ENCODE results near the gene AANAT. TPM values are rescaled to one million over a fixed set of nuclear protein-coding genes. Genes with fewer than 3 reads are reported as not detected.

AANAT gene
- total RNA-seq, 2 experiments from 2014 or later: not detected

DNA sequence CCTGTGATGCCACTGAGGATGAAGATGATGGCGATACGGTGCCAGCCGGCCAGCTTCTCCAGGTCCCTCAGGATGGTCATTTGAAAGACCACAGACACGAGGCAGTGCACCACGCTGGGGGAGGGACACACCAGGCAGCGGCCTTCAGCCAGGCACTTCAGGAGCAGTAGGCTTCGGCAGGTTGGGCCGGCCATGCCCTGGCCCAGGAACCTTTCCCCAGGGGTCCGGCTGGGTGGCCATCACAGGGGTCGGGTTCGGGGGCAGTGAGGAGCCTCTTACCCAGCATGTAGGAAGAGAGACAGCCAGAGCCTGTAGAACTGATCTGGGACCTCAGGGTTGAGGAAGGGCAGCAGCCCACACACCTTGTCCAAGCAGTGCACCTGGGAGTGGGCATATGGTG, 5.3 kb downstream of the AANAT start:
- CTCF ChIA-PET (ENCODE audit: unreplicated experiment): interaction anchor here (1.5 kb wide), 1 partner anchor 30 kb away, joined by 3 read pairs; no protein-coding TSS in a partner anchor
- Histone ChIP-seq H3K9me3 (ENCODE audit: low read length) (no peaks in the 10 kb centered on the region), H4K20me1 (ENCODE audit: insufficient read depth, low read length) (no peaks in the 10 kb centered on the region), H3K4me3 (ENCODE audit: low read depth, low read length, poor library complexity, severe bottlenecking) (no peak overlapping the region), H3K4me2 (ENCODE audit: low read length) (no peak overlapping the region), H3K79me2 (ENCODE audit: insufficient read depth, low read depth, low read length) (no peaks in the 10 kb centered on the region), H3K4me1 (ENCODE audit: insufficient read depth, low read length, poor library complexity, severe bottlenecking) (peaks cover 13% of the 10 kb centered on the region), H3K27ac (ENCODE audit: low read depth, low read length, poor library complexity, severe bottlenecking) (no peak overlapping the region), H2AFZ (ENCODE audit: low read length) (no peak overlapping the region), H3K36me3 (ENCODE audit: insufficient read depth, low read length) (peaks cover 85% of the 10 kb centered on the region), H3K9me2 (ENCODE audit: insufficient read depth, low read length) (no peaks in the 10 kb centered on the region)
- BruUV-seq (replicated peaks): no TSS peak
- POLR2A ChIA-PET: no interaction called here
- TF ChIP-seq EZH2phosphoT487 (IDR thresholded peaks at IDR 0.05; ENCODE audit: borderline replicate concordance, low read depth, low read length): no peak
- TF ChIP-seq, protein P1, sequence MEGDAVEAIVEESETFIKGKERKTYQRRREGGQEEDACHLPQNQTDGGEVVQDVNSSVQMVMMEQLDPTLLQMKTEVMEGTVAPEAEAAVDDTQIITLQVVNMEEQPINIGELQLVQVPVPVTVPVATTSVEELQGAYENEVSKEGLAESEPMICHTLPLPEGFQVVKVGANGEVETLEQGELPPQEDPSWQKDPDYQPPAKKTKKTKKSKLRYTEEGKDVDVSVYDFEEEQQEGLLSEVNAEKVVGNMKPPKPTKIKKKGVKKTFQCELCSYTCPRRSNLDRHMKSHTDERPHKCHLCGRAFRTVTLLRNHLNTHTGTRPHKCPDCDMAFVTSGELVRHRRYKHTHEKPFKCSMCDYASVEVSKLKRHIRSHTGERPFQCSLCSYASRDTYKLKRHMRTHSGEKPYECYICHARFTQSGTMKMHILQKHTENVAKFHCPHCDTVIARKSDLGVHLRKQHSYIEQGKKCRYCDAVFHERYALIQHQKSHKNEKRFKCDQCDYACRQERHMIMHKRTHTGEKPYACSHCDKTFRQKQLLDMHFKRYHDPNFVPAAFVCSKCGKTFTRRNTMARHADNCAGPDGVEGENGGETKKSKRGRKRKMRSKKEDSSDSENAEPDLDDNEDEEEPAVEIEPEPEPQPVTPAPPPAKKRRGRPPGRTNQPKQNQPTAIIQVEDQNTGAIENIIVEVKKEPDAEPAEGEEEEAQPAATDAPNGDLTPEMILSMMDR (conservative IDR thresholded peaks at IDR 0.05; ENCODE audit: low read length): no peak
- intact Hi-C loops (cut with micrococcal nuclease; ENCODE audit: unreplicated experiment): no loop called here
- DNase-seq (ENCODE audit: low spot score): no peak

DNA sequence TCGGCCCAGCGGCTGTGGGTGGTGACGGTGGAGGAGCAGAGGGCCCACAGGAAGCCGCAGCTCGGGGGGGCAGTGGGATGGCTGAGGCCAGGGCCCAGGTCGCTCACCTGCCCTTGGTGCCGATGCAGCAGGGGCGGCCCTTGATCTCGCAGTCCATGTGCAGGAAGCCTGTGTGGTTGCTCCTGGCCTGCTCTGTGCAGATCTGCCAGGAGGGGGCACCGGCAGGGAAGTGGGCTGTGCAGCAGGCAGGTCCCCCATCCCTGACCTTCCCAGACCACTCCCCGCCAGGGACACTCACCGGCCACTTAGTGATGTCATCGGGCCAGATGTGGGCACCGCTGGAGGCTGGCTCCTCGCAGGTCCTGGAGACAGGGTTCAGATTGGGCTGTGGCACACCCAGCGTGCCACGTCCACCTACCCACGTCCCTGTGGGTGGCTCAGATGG, 6.2 kb downstream of the AANAT start:
- Histone ChIP-seq H3K4me1 (ENCODE audit: insufficient read depth, low read length, poor library complexity, severe bottlenecking) (peaks cover 12% of the 10 kb centered on the region), H3K36me3 (ENCODE audit: insufficient read depth, low read length) (peaks cover 93% of the 10 kb centered on the region), H3K79me2 (ENCODE audit: insufficient read depth, low read depth, low read length) (no peaks in the 10 kb centered on the region), H3K27ac (ENCODE audit: low read depth, low read length, poor library complexity, severe bottlenecking) (no peak overlapping the region), H2AFZ (ENCODE audit: low read length) (no peak overlapping the region), H3K4me2 (ENCODE audit: low read length) (no peak overlapping the region), H4K20me1 (ENCODE audit: insufficient read depth, low read length) (no peaks in the 10 kb centered on the region), H3K9me3 (ENCODE audit: low read length) (no peaks in the 10 kb centered on the region), H3K4me3 (ENCODE audit: low read depth, low read length, poor library complexity, severe bottlenecking) (no peak overlapping the region), H3K9me2 (ENCODE audit: insufficient read depth, low read length) (no peaks in the 10 kb centered on the region)
- CTCF ChIA-PET (ENCODE audit: unreplicated experiment): interaction anchor here (1.5 kb wide), 1 partner anchor 29 kb away, joined by 3 read pairs; no protein-coding TSS in a partner anchor
- intact Hi-C loops (cut with micrococcal nuclease; ENCODE audit: unreplicated experiment): no loop called here
- BruUV-seq (replicated peaks): no TSS peak
- TF ChIP-seq, protein P1 (conservative IDR thresholded peaks at IDR 0.05; ENCODE audit: low read length): peak; percentile 66
- TF ChIP-seq EZH2phosphoT487 (IDR thresholded peaks at IDR 0.05; ENCODE audit: borderline replicate concordance, low read depth, low read length): no peak
- no peak for DNase-seq (ENCODE audit: low spot score)
- POLR2A ChIA-PET: no interaction called here

DNA sequence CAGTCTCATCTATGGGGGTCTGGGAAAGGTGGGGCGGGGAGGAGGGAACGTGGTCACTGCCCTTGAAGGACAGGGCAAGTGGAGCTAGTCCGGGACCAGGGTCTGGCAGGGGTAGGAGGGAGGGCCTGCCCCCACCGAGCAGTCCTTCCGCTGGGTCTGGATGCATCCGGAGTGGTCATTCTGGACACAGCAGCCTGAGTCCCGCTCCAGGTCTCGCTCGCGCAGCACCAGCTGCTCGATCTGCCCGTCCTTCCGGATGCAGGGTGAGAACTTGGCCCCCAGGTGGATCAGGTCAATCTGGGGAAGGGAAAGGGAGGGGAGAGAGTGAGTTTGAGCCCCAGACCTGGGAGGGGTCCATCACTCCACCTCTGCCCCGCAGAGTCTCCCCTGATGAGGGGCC, 6.8 kb downstream of the AANAT start:
- H3K9me2 ChIP-seq (ENCODE audit: insufficient read depth, low read length): no peaks in the 10 kb centered on the region
- H3K4me2 ChIP-seq (ENCODE audit: low read length): no peak overlapping the region
- no peak for DNase-seq (ENCODE audit: low spot score)
- peaks cover under 1% of the 10 kb centered on the region; the same call in 1 of the 2 replicates for H3K79me2 ChIP-seq (ENCODE audit: insufficient read depth, low read depth, low read length)
- intact Hi-C loops (cut with micrococcal nuclease; ENCODE audit: unreplicated experiment): no loop called here
- CTCF ChIA-PET (ENCODE audit: unreplicated experiment): interaction anchor here (1.6 kb wide), 1 partner anchor 21 kb away, joined by 3 read pairs; no protein-coding TSS in a partner anchor
- H4K20me1 ChIP-seq (ENCODE audit: insufficient read depth, low read length): no peaks in the 10 kb centered on the region
- no peak overlapping the region for H3K27ac ChIP-seq (ENCODE audit: low read depth, low read length, poor library complexity, severe bottlenecking)
- TF ChIP-seq, protein P1 (conservative IDR thresholded peaks at IDR 0.05; ENCODE audit: low read length): no peak
- TF ChIP-seq EZH2phosphoT487 (IDR thresholded peaks at IDR 0.05; ENCODE audit: borderline replicate concordance, low read depth, low read length): no peak
- H3K36me3 ChIP-seq (ENCODE audit: insufficient read depth, low read length): peaks cover 94% of the 10 kb centered on the region
- peaks cover 15% of the 10 kb centered on the region for H3K4me1 ChIP-seq (ENCODE audit: insufficient read depth, low read length, poor library complexity, severe bottlenecking)
- POLR2A ChIA-PET: interaction anchor here (0.5 to 1.1 kb wide), 3 partner anchors 24 to 119 kb away, joined by 3 to 4 read pairs (median 4); no protein-coding TSS in a partner anchor
- no TSS peak for BruUV-seq (replicated peaks)
- no peak overlapping the region for H3K4me3 ChIP-seq (ENCODE audit: low read depth, low read length, poor library complexity, severe bottlenecking)
- H3K9me3 ChIP-seq (ENCODE audit: low read length): no peaks in the 10 kb centered on the region
- no peak overlapping the region for H2AFZ ChIP-seq (ENCODE audit: low read length)

All from OCI-LY7 (cell line).